Fibroblast of villous mesenchyme (primary cell): ENCODE data around the gene NAA16. TPM values are rescaled to one million over a fixed set of nuclear protein-coding genes. Genes with fewer than 3 reads are reported as not detected.
A peak's percentile ranks its signal among the peaks of the same experiment; 100 is the strongest.

ENCODE experiments used
- DNase-seq: peaks from one replicate; pipeline ENCODE4 v3.0.0-alpha.2; 2010; ENCODE audit warnings: low read depth
- H3K4me3 ChIP-seq: 2 replicates; pipeline ENCODE4 v1.5.1; 2011; ENCODE audit warnings: low read depth, mild to moderate bottlenecking, low read length
- total RNA-seq: library from RNA; depleted of rRNA; stranded (reverse); fragments of >200 nt; gene quantifications from 2 replicates; pipeline ENCODE4 v1.2.3, GENCODE V29; 2012
- TF ChIP-seq, protein P1 (sequence below): IDR thresholded peaks from 2 replicates; pipeline ENCODE4 v1.5.1; 2012; ENCODE audit warnings: low read depth, mild to moderate bottlenecking, low read length; ENCODE audit not compliant: insufficient read depth

NAA16 gene
- total RNA-seq, 1 donor = 24.2 TPM

DNA sequence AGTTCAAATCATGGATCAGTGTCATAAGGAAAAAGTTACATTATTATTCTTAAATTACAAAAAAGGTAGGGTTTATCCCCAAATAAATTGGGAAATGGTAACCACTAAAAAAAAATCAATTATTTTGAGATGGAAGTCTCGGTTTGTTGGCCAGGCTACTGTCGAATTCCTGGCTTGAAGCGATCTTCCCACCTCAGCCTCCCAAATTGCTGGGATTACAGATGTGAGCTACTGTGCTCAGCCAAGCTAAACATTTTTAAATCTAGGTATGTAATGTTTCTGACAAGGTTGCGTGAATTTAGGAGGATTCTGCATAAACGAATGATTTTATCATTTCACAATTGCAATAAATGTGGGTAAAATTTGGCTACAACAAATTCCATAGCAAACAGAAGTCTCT lies 2.0 kb downstream of the NAA16 start:
- DNase-seq = no peak
- TF ChIP-seq, protein P1, sequence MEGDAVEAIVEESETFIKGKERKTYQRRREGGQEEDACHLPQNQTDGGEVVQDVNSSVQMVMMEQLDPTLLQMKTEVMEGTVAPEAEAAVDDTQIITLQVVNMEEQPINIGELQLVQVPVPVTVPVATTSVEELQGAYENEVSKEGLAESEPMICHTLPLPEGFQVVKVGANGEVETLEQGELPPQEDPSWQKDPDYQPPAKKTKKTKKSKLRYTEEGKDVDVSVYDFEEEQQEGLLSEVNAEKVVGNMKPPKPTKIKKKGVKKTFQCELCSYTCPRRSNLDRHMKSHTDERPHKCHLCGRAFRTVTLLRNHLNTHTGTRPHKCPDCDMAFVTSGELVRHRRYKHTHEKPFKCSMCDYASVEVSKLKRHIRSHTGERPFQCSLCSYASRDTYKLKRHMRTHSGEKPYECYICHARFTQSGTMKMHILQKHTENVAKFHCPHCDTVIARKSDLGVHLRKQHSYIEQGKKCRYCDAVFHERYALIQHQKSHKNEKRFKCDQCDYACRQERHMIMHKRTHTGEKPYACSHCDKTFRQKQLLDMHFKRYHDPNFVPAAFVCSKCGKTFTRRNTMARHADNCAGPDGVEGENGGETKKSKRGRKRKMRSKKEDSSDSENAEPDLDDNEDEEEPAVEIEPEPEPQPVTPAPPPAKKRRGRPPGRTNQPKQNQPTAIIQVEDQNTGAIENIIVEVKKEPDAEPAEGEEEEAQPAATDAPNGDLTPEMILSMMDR = no peak
- peak overlapping the region; percentile 98 for H3K4me3 ChIP-seq

DNA sequence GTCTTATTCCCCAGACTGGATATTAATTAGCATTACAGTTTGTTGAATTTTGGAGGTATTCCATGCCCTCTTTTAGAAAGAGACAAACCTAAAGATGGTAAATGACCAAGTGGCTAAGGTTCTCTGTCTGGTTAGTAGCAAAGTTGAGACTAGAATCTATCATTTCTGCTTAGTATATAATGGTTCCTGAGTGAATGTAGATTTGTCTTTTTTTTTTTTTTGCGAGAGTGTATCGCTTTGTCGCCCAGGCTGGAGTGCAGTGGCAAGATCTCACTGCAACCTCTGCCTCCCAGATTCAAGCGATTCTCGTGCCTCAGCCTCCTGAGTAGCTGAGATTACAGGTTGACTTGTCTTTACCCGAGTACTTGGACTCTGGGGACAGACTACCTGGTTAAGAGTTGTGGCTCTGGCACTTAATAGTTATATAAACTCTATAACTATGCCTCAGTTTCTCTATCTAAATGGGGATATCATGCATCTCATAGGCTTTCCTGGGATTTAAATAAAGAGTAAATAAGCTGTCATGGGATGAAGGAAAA lies 2.7 kb downstream of the NAA16 start:
- DNase-seq = no peak
- peak overlapping the region; percentile 98 for H3K4me3 ChIP-seq
- TF ChIP-seq, protein P1 = no peak

DNA sequence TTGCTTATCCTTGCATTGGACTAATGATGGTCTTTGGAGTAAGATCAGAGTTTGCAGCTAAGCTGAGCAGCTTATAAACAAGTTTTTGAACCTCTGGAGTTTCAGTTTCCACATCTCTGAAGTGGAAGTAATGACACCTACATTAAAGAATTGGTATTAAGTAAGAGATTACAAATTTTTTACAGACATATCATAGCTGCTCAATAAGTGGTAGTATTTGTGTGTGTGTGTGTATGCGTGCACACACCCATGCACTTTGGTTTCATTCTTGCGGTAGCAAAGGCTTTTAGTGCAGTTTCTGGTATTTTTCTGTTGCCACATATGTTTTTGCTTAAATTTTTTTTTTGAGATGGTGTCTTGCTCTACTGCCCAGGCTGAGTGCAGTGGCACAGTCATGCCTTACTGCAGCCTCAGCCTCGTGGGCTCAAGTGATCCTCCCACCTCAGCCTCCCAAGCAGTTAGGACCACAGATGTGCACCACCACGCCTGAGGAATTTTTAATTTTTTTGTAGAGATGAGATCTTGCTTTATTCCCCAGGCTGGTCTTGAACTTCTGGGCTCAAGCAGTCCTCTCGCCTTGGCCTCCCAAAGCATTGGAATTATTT lies 4.5 kb downstream of the NAA16 start:
- no peak overlapping the region for H3K4me3 ChIP-seq
- TF ChIP-seq, protein P1 = no peak

DNA sequence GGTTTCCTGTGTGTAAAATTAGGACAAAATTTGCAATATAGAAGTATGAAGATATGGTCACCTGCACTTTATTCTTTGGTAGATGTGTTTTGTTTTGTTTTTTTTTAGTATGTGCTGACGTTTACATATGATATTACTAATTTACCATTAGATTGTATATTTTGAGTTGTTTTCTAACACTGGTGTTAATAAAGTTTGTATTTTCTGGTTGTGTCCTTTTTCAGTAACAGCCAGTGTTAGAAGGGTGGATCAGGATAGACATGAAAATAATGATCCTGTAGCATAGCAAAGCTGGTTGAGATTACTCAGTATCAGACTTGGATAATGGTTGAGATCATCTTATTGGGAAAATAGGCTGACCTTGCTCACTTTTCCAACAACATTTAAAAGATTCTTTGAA lies 6.2 kb downstream of the NAA16 start:
- no peak overlapping the region for H3K4me3 ChIP-seq
- TF ChIP-seq, protein P1 = no peak
- no peak for DNase-seq

More for the DNA sequence above, 4.5 kb downstream of the NAA16 start:
- DNase-seq = peak; percentile 40

DNA sequence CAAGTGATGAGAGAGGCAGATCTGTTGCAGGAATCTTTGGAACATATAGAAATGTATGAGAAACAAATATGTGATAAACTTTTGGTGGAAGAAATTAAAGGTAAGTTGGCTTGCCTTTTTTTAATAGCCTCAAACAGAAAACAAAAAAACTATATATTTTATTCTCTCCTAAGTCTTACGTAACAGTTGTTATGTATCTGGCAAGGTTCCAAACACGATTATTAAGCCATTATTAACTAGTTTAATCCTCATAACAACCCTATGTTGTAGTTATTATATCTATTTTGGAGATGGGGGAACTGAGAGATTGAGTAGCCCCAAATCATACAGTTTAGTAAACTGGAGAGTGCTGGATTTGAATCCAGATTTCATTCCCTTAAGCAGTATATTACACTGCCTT lies 14.7 kb downstream of the NAA16 start:
- TF ChIP-seq, protein P1 = no peak
- no peak for DNase-seq
- H3K4me3 ChIP-seq = no peak overlapping the region

DNA sequence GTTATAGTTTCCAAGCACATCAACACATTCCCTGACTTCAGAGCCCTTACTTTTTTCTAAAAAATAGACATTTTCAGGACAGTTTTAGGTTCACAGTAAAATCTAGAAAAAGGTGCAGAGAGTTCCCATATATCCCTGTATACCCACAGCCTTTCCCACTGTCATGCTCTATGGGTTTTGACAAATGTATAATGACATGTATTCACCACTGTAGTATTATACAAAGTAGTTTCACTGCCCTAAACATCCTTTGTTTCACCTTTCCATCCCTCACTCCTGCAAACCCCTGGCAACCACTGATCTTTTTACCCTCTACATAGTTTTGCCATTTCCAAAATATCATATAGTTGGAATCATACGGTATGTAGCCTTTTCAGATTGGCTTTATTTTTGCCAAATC lies 15.6 kb downstream of the NAA16 start:
- no peak for DNase-seq
- H3K4me3 ChIP-seq = no peak overlapping the region
- TF ChIP-seq, protein P1 = no peak
